Measurements from ENCODE around the gene NABP2.

The NABP2 gene

GRCh38 chr12:56219840-56220239, 4.3 kb upstream of the NABP2 start:
- TF ChIP-seq, protein P1, sequence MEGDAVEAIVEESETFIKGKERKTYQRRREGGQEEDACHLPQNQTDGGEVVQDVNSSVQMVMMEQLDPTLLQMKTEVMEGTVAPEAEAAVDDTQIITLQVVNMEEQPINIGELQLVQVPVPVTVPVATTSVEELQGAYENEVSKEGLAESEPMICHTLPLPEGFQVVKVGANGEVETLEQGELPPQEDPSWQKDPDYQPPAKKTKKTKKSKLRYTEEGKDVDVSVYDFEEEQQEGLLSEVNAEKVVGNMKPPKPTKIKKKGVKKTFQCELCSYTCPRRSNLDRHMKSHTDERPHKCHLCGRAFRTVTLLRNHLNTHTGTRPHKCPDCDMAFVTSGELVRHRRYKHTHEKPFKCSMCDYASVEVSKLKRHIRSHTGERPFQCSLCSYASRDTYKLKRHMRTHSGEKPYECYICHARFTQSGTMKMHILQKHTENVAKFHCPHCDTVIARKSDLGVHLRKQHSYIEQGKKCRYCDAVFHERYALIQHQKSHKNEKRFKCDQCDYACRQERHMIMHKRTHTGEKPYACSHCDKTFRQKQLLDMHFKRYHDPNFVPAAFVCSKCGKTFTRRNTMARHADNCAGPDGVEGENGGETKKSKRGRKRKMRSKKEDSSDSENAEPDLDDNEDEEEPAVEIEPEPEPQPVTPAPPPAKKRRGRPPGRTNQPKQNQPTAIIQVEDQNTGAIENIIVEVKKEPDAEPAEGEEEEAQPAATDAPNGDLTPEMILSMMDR (IDR thresholded peaks at IDR 0.05; ENCODE audit: insufficient read depth, low read length, poor library complexity, severe bottlenecking), result no peak
- TF ChIP-seq EZH2phosphoT487 (conservative IDR thresholded peaks at IDR 0.05; ENCODE audit: low read length), result no peak
- Histone ChIP-seq H3K36me3 (ENCODE audit: low read length) (no peaks in the 10 kb centered on the region), H3K9me3 (ENCODE audit: insufficient read depth, low read length) (no peaks in the 10 kb centered on the region), H3K9me2 (replicated peaks; ENCODE audit: insufficient read depth, low read length) (no peaks in the 10 kb centered on the region), H3K4me3 (ENCODE audit: insufficient read depth, low read length, poor library complexity, severe bottlenecking) (no peak overlapping the region), H3F3A (ENCODE audit: insufficient read depth) (peaks cover 6% of the 10 kb centered on the region), H3K27me3 (ENCODE audit: low read length) (no peaks in the 10 kb centered on the region), H3K4me2 (ENCODE audit: low read depth, low read length, poor library complexity, severe bottlenecking) (peak overlapping the region; percentile 99), H3K27ac (ENCODE audit: low read depth, low read length) (no peak overlapping the region), H3K9ac (ENCODE audit: low read length) (no peak overlapping the region), H4K20me1 (ENCODE audit: low read depth, low read length) (no peaks in the 10 kb centered on the region), H3K79me2 (ENCODE audit: insufficient read depth, low read length) (peaks cover 28% of the 10 kb centered on the region), H2AFZ (ENCODE audit: low read depth, low read length, severe bottlenecking) (no peak overlapping the region)

- Histone ChIP-seq H3K9me2 (replicated peaks; ENCODE audit: insufficient read depth, low read length) (no peaks in the 10 kb centered on the region), H3F3A (ENCODE audit: insufficient read depth) (peaks cover 6% of the 10 kb centered on the region), H3K27me3 (ENCODE audit: low read length) (no peaks in the 10 kb centered on the region), H3K79me2 (ENCODE audit: insufficient read depth, low read length) (peaks cover 34% of the 10 kb centered on the region), H3K4me2 (ENCODE audit: low read depth, low read length, poor library complexity, severe bottlenecking) (peak overlapping the region; percentile 99), H2AFZ (ENCODE audit: low read depth, low read length, severe bottlenecking) (no peak overlapping the region), H3K36me3 (ENCODE audit: low read length) (no peaks in the 10 kb centered on the region), H3K27ac (ENCODE audit: low read depth, low read length) (peak overlapping the region; percentile 64), H3K9ac (ENCODE audit: low read length) (peak overlapping the region; percentile 85), H3K9me3 (ENCODE audit: insufficient read depth, low read length) (no peaks in the 10 kb centered on the region), H4K20me1 (ENCODE audit: low read depth, low read length) (no peaks in the 10 kb centered on the region), H3K4me3 (ENCODE audit: insufficient read depth, low read length, poor library complexity, severe bottlenecking) (peak overlapping the region; percentile 88)
- no peak for TF ChIP-seq EZH2phosphoT487 (conservative IDR thresholded peaks at IDR 0.05; ENCODE audit: low read length)
- TF ChIP-seq, protein P1 (IDR thresholded peaks at IDR 0.05; ENCODE audit: insufficient read depth, low read length, poor library complexity, severe bottlenecking), result no peak
Measured at GRCh38 chr12:56220611-56221231, 3.4 kb upstream of the NABP2 start.

GRCh38 chr12:56221232-56221756, 2.8 kb upstream of the NABP2 start:
- H3K36me3 ChIP-seq (ENCODE audit: low read length), result no peaks in the 10 kb centered on the region
- H3K79me2 ChIP-seq (ENCODE audit: insufficient read depth, low read length), result peaks cover 34% of the 10 kb centered on the region
- TF ChIP-seq EZH2phosphoT487 (conservative IDR thresholded peaks at IDR 0.05; ENCODE audit: low read length), result no peak
- TF ChIP-seq, protein P1 (IDR thresholded peaks at IDR 0.05; ENCODE audit: insufficient read depth, low read length, poor library complexity, severe bottlenecking), result no peak
- no peaks in the 10 kb centered on the region for H4K20me1 ChIP-seq (ENCODE audit: low read depth, low read length)
- H3K27me3 ChIP-seq (ENCODE audit: low read length), result no peaks in the 10 kb centered on the region
- peaks cover 6% of the 10 kb centered on the region for H3F3A ChIP-seq (ENCODE audit: insufficient read depth)
- no peaks in the 10 kb centered on the region for H3K9me3 ChIP-seq (ENCODE audit: insufficient read depth, low read length)
- peak overlapping the region; percentile 64 for H3K27ac ChIP-seq (ENCODE audit: low read depth, low read length)
- peak overlapping the region; percentile 85 for H2AFZ ChIP-seq (ENCODE audit: low read depth, low read length, severe bottlenecking)
- peak overlapping the region; percentile 99 for H3K4me2 ChIP-seq (ENCODE audit: low read depth, low read length, poor library complexity, severe bottlenecking)
- H3K9ac ChIP-seq (ENCODE audit: low read length), result peak overlapping the region; percentile 85
- peak overlapping the region; percentile 88 for H3K4me3 ChIP-seq (ENCODE audit: insufficient read depth, low read length, poor library complexity, severe bottlenecking)
- H3K9me2 ChIP-seq (replicated peaks; ENCODE audit: insufficient read depth, low read length), result no peaks in the 10 kb centered on the region
